IMR-90 (cell line): ENCODE data around the gene FAM89B. TPM values are rescaled to one million over a fixed set of nuclear protein-coding genes. Genes with fewer than 3 reads are reported as not detected.

Source experiments
- ATAC-seq: fragments of 200-7000 bp; cut with Tn5 transposase; 2 replicates; pipeline ENCODE4 v1.9.1; 2020; ENCODE audit warnings: low read depth, mild to moderate bottlenecking, moderate library complexity
- BruUV-seq: library from RNA; stranded (reverse); fragments of 400-500 nt; replicated peaks from 2 replicates; lab custom pipeline; 2021; lab: Mats Ljungman, UMichigan
- CTCF ChIA-PET: fragments of 300-600 bp; formaldehyde crosslinking; extraction: SDS; loops from one replicate; lab custom pipeline; 2021; ENCODE audit warnings: antibody characterized with exemption; lab: Yijun Ruan, JAX
- POLR2A ChIA-PET: fragments of 300-600 bp; sonication (Branson Sonifier 250); formaldehyde crosslinking; loops from one replicate; lab custom pipeline; 2022; ENCODE audit warnings: antibody characterized with exemption; ENCODE audit not compliant: unreplicated experiment; lab: Charles Lee
- DNase-seq: peaks from one replicate; pipeline ENCODE4 v3.0.0; 2013
- H2AFZ ChIP-seq: replicated peaks from 2 replicates; pipeline ENCODE3; 2013; ENCODE audit warnings: low read length, mild to moderate bottlenecking; ENCODE audit not compliant: poor library complexity
- H2AK5ac ChIP-seq: 2 replicates; pipeline ENCODE4 v1.6.1; 2013; ENCODE audit warnings: low read depth, low read length, inconsistent platforms
- H2AK9ac ChIP-seq: replicated peaks from 2 replicates; pipeline ENCODE3; 2013; ENCODE audit warnings: mild to moderate bottlenecking, low read depth, low read length, moderate library complexity; ENCODE audit not compliant: poor library complexity
- H2BK120ac ChIP-seq: 2 replicates; pipeline ENCODE4 v1.6.1; 2013; ENCODE audit warnings: low read depth, low read length, inconsistent platforms
- H2BK15ac ChIP-seq: 3 replicates; pipeline ENCODE4 v1.6.1; 2013; ENCODE audit warnings: low read depth, low read length, inconsistent platforms
- H2BK20ac ChIP-seq: 2 replicates; pipeline ENCODE4 v1.6.1; 2013; ENCODE audit warnings: low read depth, mild to moderate bottlenecking, inconsistent platforms, low read length, moderate library complexity
- H2BK5ac ChIP-seq: 2 replicates; pipeline ENCODE4 v1.6.1; 2013; ENCODE audit warnings: mild to moderate bottlenecking, low read depth, low read length, inconsistent platforms; ENCODE audit not compliant: poor library complexity, severe bottlenecking
- H3K14ac ChIP-seq: replicated peaks from 2 replicates; pipeline ENCODE4 v1.6.1; 2013; ENCODE audit warnings: low read depth, low read length, inconsistent platforms
- H3K18ac ChIP-seq: 2 replicates; pipeline ENCODE4 v1.6.1; 2013; ENCODE audit warnings: low read depth, low read length, control low read depth
- H3K23ac ChIP-seq: 2 replicates; pipeline ENCODE4 v1.6.1; 2013; ENCODE audit warnings: low read depth, low read length, inconsistent platforms
- H3K27ac ChIP-seq: 2 replicates; pipeline ENCODE4 v1.5.1; 2013; ENCODE audit warnings: mild to moderate bottlenecking, control low read depth, low read length; ENCODE audit not compliant: insufficient read depth
- H3K27me3 ChIP-seq: 2 replicates; pipeline ENCODE4 v1.6.1; 2013; ENCODE audit warnings: low read length; ENCODE audit not compliant: control insufficient read depth, insufficient read depth
- H3K36me3 ChIP-seq: 2 replicates; pipeline ENCODE4 v1.6.1; 2013; ENCODE audit warnings: low read length, mixed read lengths; ENCODE audit not compliant: control insufficient read depth, insufficient read depth
- H3K4ac ChIP-seq: 2 replicates; pipeline ENCODE4 v1.6.1; 2013; ENCODE audit warnings: low read depth, low read length, inconsistent platforms
- H3K4me1 ChIP-seq: 2 replicates; pipeline ENCODE4 v1.6.1; 2013; ENCODE audit warnings: low read length, mixed read lengths; ENCODE audit not compliant: control insufficient read depth, insufficient read depth
- H3K4me2 ChIP-seq: 2 replicates; pipeline ENCODE4 v1.6.1; 2013; ENCODE audit warnings: low read depth, mild to moderate bottlenecking, control low read depth, low read length, moderate library complexity
- H3K4me3 ChIP-seq: 2 replicates; pipeline ENCODE4 v1.5.1; 2013; ENCODE audit warnings: low read depth, mild to moderate bottlenecking, control low read depth, low read length, moderate library complexity; ENCODE audit not compliant: insufficient read depth
- H3K56ac ChIP-seq: 2 replicates; pipeline ENCODE4 v1.6.1; 2013; ENCODE audit warnings: low read length, inconsistent platforms; ENCODE audit not compliant: insufficient read depth; ENCODE audit errors: extremely low read depth
- H3K79me1 ChIP-seq, 2 experiments: 2 replicates each; pipeline ENCODE4 v1.6.1; 2013; ENCODE audit warnings: low read length in 2 of 2, inconsistent platforms in 1 of 2, low read depth in 1 of 2
- H3K9ac ChIP-seq: 2 replicates; pipeline ENCODE4 v1.6.1; 2013; ENCODE audit warnings: low read depth, low read length, control low read depth
- H3K9me1 ChIP-seq: 2 replicates; pipeline ENCODE4 v1.6.1; 2013; ENCODE audit warnings: low read length, inconsistent platforms; ENCODE audit not compliant: insufficient read depth
- H3K9me3 ChIP-seq: 2 replicates; pipeline ENCODE4 v1.6.1; 2013; ENCODE audit warnings: low read length; ENCODE audit not compliant: control insufficient read depth, insufficient read depth
- H4K20me1 ChIP-seq: 2 replicates; pipeline ENCODE4 v1.6.1; 2013; ENCODE audit warnings: low read length, inconsistent platforms; ENCODE audit not compliant: insufficient read depth
- H4K5ac ChIP-seq: 2 replicates; pipeline ENCODE4 v1.6.1; 2013; ENCODE audit warnings: mild to moderate bottlenecking, low read depth, low read length, control low read depth
- H4K8ac ChIP-seq, 2 experiments: 2 replicates each; pipeline ENCODE4 v1.6.1; 2013; ENCODE audit warnings: low read depth in 2 of 2, low read length in 2 of 2, control low read depth in 1 of 2, inconsistent platforms in 1 of 2
- H4K91ac ChIP-seq: 2 replicates; pipeline ENCODE4 v1.6.1; 2013; ENCODE audit warnings: low read depth, low read length, inconsistent platforms; ENCODE audit not compliant: insufficient read depth
- FOS ChIP-seq: fragments of 150-350 bp; IDR thresholded peaks from 2 replicates; pipeline ENCODE4 v1.6.1; 2016; ENCODE audit warnings: low read depth, low read length
- NFE2L2 ChIP-seq: fragments of 150-350 bp; IDR thresholded peaks from 2 replicates; pipeline ENCODE4 v1.6.1; 2016; ENCODE audit warnings: low read depth, mild to moderate bottlenecking, low read length
- POLR2A ChIP-seq: IDR thresholded peaks from 2 replicates; pipeline ENCODE4 v1.6.1; 2012; ENCODE audit warnings: mild to moderate bottlenecking, low read depth, low read length
- RFX5 ChIP-seq: IDR thresholded peaks from 2 replicates; pipeline ENCODE4 v1.8.0; 2012; ENCODE audit warnings: low read depth, mild to moderate bottlenecking, low read length, moderate library complexity
- SMC3 ChIP-seq: fragments of 150-350 bp; IDR thresholded peaks from 2 replicates; pipeline ENCODE4 v1.6.1; 2016; ENCODE audit warnings: low read depth, mild to moderate bottlenecking, antibody characterized with exemption, low read length, moderate library complexity
- WGBS, 2 experiments: methylation state at CpG; one replicate each; pipeline versions ENCODE4 v1.1.5 to v1.1.7; 2013; ENCODE audit warnings: missing lambda C conversion rate in 2 of 2; ENCODE audit not compliant: insufficient read length in 1 of 2; ENCODE audit errors: extremely low coverage in 2 of 2; 5-methylcytosine and 5-hydroxymethylcytosine counted together
- dilution Hi-C: fragments of 300-500 bp; cut with HindIII; formaldehyde crosslinking; loops from one replicate; pipeline ENCODE4 v1.14.3; 2018; ENCODE audit warnings: low sequenced_read_pairs; ENCODE audit not compliant: unreplicated experiment
- in situ Hi-C: fragments of 300-500 bp; cut with MboI; formaldehyde crosslinking; loops from 3 replicates; pipeline ENCODE4 v1.14.3; 2019; ENCODE audit warnings: low sequenced_read_pairs, inconsistent platforms, mixed read lengths
- intact Hi-C: fragments of 100-400 bp; cut with micrococcal nuclease; formaldehyde crosslinking; loops from 2 replicates; pipeline ENCODE4 v1.10.0; 2022
- polyA plus RNA-seq, 3 experiments: library from polyadenylated mRNA; depleted of rRNA; stranded (reverse); fragments of >200 nt; gene quantifications; 2 replicates each; pipeline ENCODE4 v1.2.3, GENCODE V29; 2012; ENCODE audit warnings: low replicate concordance in 1 of 3
- total RNA-seq: library from RNA; depleted of rRNA; stranded (reverse); fragments of >200 nt; gene quantifications from 2 replicates; pipeline ENCODE4 v1.2.3, GENCODE V29; 2012

FAM89B gene
- total and polyA plus RNA-seq, 2 of the 4 experiments (the other 2 are of a cell fraction): 12.0 to 65.5 TPM

DNA sequence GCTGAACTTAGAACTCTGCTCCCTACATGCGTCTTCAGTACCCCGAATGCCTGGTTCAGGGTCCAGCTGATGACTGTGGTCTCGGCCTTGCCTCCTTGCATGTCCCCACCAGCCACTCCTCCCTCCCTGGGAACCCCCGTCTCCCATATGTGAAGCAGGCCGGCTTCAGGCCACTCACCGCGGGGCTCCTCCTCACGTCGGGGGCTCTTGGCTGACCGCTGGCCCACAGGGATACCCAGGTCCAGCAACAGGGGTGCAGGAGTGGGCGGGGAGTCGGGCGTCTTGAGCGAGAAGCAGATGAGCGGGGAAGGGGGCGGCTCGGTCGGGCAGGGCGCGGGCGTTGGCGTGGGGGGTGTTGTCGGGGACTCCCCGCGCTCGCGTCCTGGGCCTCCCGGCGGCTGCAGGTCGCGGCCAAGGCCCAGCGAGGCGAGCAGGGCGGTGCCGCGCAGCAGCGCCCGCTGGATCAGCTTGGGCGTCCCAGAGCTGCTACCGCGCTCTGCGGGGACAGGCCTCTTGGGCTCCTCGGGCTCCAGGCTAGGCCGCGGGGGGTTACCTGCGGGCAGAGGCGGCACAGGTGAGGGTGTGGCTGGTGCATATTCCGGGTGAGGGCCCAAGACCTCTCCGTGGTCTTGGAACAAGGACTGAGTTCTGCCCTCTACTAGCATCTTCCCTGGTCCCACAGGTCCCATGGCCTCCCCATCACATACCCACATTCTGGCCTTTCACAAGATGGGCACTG, 27.0 kb downstream of the FAM89B start:
- 0 out of 4 replicates have a peak, but pooled peaks cover 0 to 3% of the 10 kb centered on the region in 2 experiments for H3K79me1 ChIP-seq
- no peak overlapping the region for H3K4me3 ChIP-seq
- H3K56ac ChIP-seq: no peak overlapping the region
- H2BK15ac ChIP-seq: no peak overlapping the region
- H4K20me1 ChIP-seq: no peaks in the 10 kb centered on the region; the same call in 1 of the 2 replicates
- ChIA-PET POLR2A (no interaction called here), CTCF (no interaction called here)
- H3K4me2 ChIP-seq: no peak overlapping the region
- H3K27me3 ChIP-seq: no peaks in the 10 kb centered on the region
- H2AK5ac ChIP-seq: no peak overlapping the region
- no peak for ATAC-seq
- no peaks in the 10 kb centered on the region for H3K4me1 ChIP-seq
- no peaks in the 10 kb centered on the region for H3K9me1 ChIP-seq
- H2AFZ ChIP-seq: peak overlapping the region; percentile 21
- H3K9ac ChIP-seq: no peak overlapping the region
- H2AK9ac ChIP-seq: no peak overlapping the region
- BruUV-seq: no TSS peak
- H3K9me3 ChIP-seq: no peaks in the 10 kb centered on the region
- H2BK5ac ChIP-seq: no peak overlapping the region
- no peak overlapping the region for H3K23ac ChIP-seq
- H3K27ac ChIP-seq: no peak overlapping the region
- H3K4ac ChIP-seq: no peak overlapping the region
- no peak overlapping the region for H2BK120ac ChIP-seq
- no peak overlapping the region for H4K8ac ChIP-seq
- H3K18ac ChIP-seq: no peak overlapping the region
- intact Hi-C loops (no loop called here), dilution Hi-C loops (no loop called here), in situ Hi-C loops (no loop called here)
- WGBS, 2 experiments: 83% methylated on average over 28 of the region's 49 CpGs; no CpG with 5 or more reads in 1 of the 2 experiments
- TF ChIP-seq SMC3: no peak
- TF ChIP-seq POLR2A: no peak
- no peak for TF ChIP-seq FOS
- no peak for TF ChIP-seq NFE2L2
- no peak for TF ChIP-seq RFX5
- DNase-seq: no peak
- no peak overlapping the region for H4K91ac ChIP-seq
- peaks cover 37% of the 10 kb centered on the region for H3K36me3 ChIP-seq
- H2BK20ac ChIP-seq: no peak overlapping the region
- no peak overlapping the region for H3K14ac ChIP-seq
- H4K5ac ChIP-seq: no peak overlapping the region
